K562 (cell line): Measurements from ENCODE around the gene SLC6A9. TPM values are rescaled to one million over a fixed set of nuclear protein-coding genes. Genes with fewer than 3 reads are reported as not detected.

ENCODE experiments used
- DDX20 ChIP-seq: fragments of 450-650 bp; IDR thresholded peaks from 2 replicates; pipeline ENCODE4 v1.6.1; 2016; ENCODE audit warnings: missing genetic modification characterization, low read depth, mild to moderate bottlenecking, missing compliant biosample characterization, moderate library complexity
- DIDO1 ChIP-seq: fragments of 450-650 bp; IDR thresholded peaks from 2 replicates; pipeline ENCODE4 v1.6.1; 2016; ENCODE audit warnings: low read depth, missing biosample characterization, missing genetic modification characterization
- EP300 ChIP-seq: IDR thresholded peaks from 2 replicates; pipeline ENCODE4 v1.6.1; 2012; ENCODE audit warnings: low read length, improper control_type of control experiment
- FOXM1 ChIP-seq, 2 experiments: fragments of 450-650 bp in 1 of 2; sonication (generic) in 1 of 2; formaldehyde crosslinking in 1 of 2; IDR thresholded peaks; 2 replicates each; pipeline versions ENCODE4 v1.6.1 to v1.9.0; 2017 to 2022; ENCODE audit warnings: low read depth in 2 of 2, mild to moderate bottlenecking in 2 of 2, missing genetic modification reagents in 1 of 2, moderate library complexity in 1 of 2
- HDGF ChIP-seq: fragments of 450-650 bp; IDR thresholded peaks from 2 replicates; pipeline ENCODE4 v1.6.1; 2016
- HEY1 ChIP-seq: fragments of 250-450 bp; sonication (Bioruptor Pico); IDR thresholded peaks from 2 replicates; pipeline ENCODE4 v1.5.0; 2020; ENCODE audit warnings: mild to moderate bottlenecking, moderate library complexity, borderline replicate concordance
- KDM5B ChIP-seq: fragments of 200-600 bp; sonication (generic); IDR thresholded peaks from 2 replicates; pipeline ENCODE4 v1.6.1; 2012; ENCODE audit warnings: low read depth, mild to moderate bottlenecking, moderate library complexity, low read length, control low read depth, inconsistent platforms; ENCODE audit not compliant: insufficient replicate concordance
- LCOR ChIP-seq: sonication (generic); formaldehyde crosslinking; IDR thresholded peaks from 2 replicates; pipeline ENCODE4 v1.8.0; 2022; ENCODE audit warnings: mild to moderate bottlenecking, missing genetic modification reagents
- PRMT5 ChIP-seq: sonication (generic); formaldehyde crosslinking; IDR thresholded peaks from 2 replicates; pipeline ENCODE4 v1.5.0; 2020; ENCODE audit warnings: missing genetic modification reagents
- PTTG1 ChIP-seq: fragments of 450-650 bp; IDR thresholded peaks from 2 replicates; pipeline ENCODE4 v1.6.1; 2016; ENCODE audit warnings: low read depth, mild to moderate bottlenecking, missing genetic modification characterization, missing compliant biosample characterization
- RERE ChIP-seq: sonication (generic); formaldehyde crosslinking; IDR thresholded peaks from 2 replicates; pipeline ENCODE4 v1.8.0; 2023; ENCODE audit warnings: missing genetic modification reagents, mild to moderate bottlenecking, borderline replicate concordance
- SP1 ChIP-seq: sonication (generic); formaldehyde crosslinking; IDR thresholded peaks from 2 replicates; pipeline ENCODE4 v1.8.1; 2022; ENCODE audit warnings: mild to moderate bottlenecking, missing genetic modification reagents
- SREBF2 ChIP-seq: sonication (generic); formaldehyde crosslinking; IDR thresholded peaks from 2 replicates; pipeline ENCODE4 v1.4.0; 2020; ENCODE audit warnings: mild to moderate bottlenecking, missing genetic modification reagents
- ZFP30 ChIP-seq: fragments of 250-450 bp; sonication (Bioruptor Pico); IDR thresholded peaks from 2 replicates; pipeline ENCODE4 v1.8.0; 2022; ENCODE audit warnings: moderate library complexity, mild to moderate bottlenecking, inconsistent platforms, borderline replicate concordance
- ZNF175 ChIP-seq: fragments of 200-800 bp; sonication (Bioruptor generic); IDR thresholded peaks from 2 replicates; pipeline ENCODE4 v1.6.1; 2016; ENCODE audit warnings: low read depth, mild to moderate bottlenecking, missing genetic modification characterization, missing compliant biosample characterization
- polyA plus RNA-seq, 8 experiments: library from polyadenylated mRNA; depleted of rRNA in 4 of 8; stranded (reverse) in 5 of 8; unstranded in 3 of 8; fragments of >200 nt; fragmentation: Nextera tagmentation in 2 of 8; fragmentation: Illumina TruSeq in 1 of 8; extraction: Ambion mirVana in 2 of 8; extraction: Trizol in 1 of 8; gene quantifications; 2 replicates each; pipeline versions ENCODE4 v1.2.1 to v1.2.3, GENCODE V29; 2011 to 2014; ENCODE audit warnings: inconsistent platforms in 1 of 8, missing spikeins in 1 of 8
- total RNA-seq, 7 experiments: library from RNA; depleted of rRNA in 6 of 7; stranded (reverse); fragments of >200 nt in 6 of 7; fragmentation: Illumina TruSeq in 2 of 7; extraction: Trizol in 2 of 7; gene quantifications; 2 replicates each; pipeline versions ENCODE4 v1.2.1 to v1.2.3, GENCODE V29; 2011 to 2021; ENCODE audit warnings: low replicate concordance in 1 of 7
- TF ChIP-seq, protein P1 (sequence below): fragments of 450-650 bp; formaldehyde crosslinking; conservative IDR thresholded peaks from 2 replicates; pipeline ENCODE4 v1.4.0; 2022; ENCODE audit warnings: mild to moderate bottlenecking, missing genetic modification characterization

Gene SLC6A9
- total and polyA plus RNA-seq, 9 of the 15 experiments (the other 6 are each of a cell fraction or from before 2014, with no cell fraction given), result 0.17 to 18.7 (median 2.9) TPM

DNA sequence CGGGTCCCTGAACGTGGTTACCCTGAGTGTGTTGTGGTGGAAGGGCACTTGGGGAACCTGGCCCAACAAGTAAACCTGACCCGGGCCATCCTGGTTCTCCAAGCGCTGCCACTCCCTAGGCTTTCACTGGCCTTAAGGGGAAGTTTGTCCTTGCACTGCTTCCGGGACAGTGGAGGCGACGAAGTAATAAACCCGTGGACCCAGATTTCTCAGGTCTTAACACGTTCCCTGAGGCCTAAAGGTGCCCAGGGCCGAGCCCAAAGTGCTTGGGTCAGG is 40.1 kb downstream of the SLC6A9 start (continued):
- 0 out of 2 replicates have a peak, but pooled peaks have one; percentile 18 for TF ChIP-seq DIDO1 (tag)
- TF ChIP-seq SP1, result no peak
- no peak for TF ChIP-seq SREBF2 (CRISPR knock-in tag)
- no peak for TF ChIP-seq DDX20 (tag)
- peak; percentile 65 for TF ChIP-seq KDM5B
- TF ChIP-seq HDGF, result no peak
- TF ChIP-seq, protein P1, sequence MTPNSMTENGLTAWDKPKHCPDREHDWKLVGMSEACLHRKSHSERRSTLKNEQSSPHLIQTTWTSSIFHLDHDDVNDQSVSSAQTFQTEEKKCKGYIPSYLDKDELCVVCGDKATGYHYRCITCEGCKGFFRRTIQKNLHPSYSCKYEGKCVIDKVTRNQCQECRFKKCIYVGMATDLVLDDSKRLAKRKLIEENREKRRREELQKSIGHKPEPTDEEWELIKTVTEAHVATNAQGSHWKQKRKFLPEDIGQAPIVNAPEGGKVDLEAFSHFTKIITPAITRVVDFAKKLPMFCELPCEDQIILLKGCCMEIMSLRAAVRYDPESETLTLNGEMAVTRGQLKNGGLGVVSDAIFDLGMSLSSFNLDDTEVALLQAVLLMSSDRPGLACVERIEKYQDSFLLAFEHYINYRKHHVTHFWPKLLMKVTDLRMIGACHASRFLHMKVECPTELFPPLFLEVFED, result no peak
- 0 out of 2 replicates have a peak, but pooled peaks have one; percentile 48 for TF ChIP-seq ZNF175 (CRISPR knock-in tag)
- no peak for TF ChIP-seq FOXM1 (IDR thresholded peaks at IDR 0.05; ENCODE audit: low read depth)
- TF ChIP-seq FOXM1 (CRISPR knock-in tag; IDR thresholded peaks at IDR 0.05; ENCODE audit: low read depth), result no peak
- TF ChIP-seq PTTG1 (tag), result no peak
- no peak for TF ChIP-seq HEY1 (CRISPR knock-in tag)
- no peak for TF ChIP-seq PRMT5
- 0 out of 2 replicates have a peak, but pooled peaks have one; percentile 17 for TF ChIP-seq LCOR (CRISPR knock-in tag)
- no peak for TF ChIP-seq RERE (CRISPR knock-in tag)
- no peak for TF ChIP-seq EP300
- TF ChIP-seq ZFP30 (CRISPR knock-in tag), result no peak
- TF ChIP-seq, all 486 proteins: peak for 14
